ENCODE measurements around the gene PBX4. TPM values are rescaled to one million over a fixed set of nuclear protein-coding genes. Genes with fewer than 3 reads are reported as not detected.

The PBX4 gene
- total and polyA plus RNA-seq, 2 experiments from 2014 or later, result 2.6 to 4.1 TPM

- H3F3A ChIP-seq (replicated peaks; ENCODE audit: low read depth), result peaks cover 27% of the 10 kb centered on the region
- H3K4me3 ChIP-seq, result no peak overlapping the region
- H3K27me3 ChIP-seq (ENCODE audit: insufficient read depth), result 0 out of 2 replicates have a peak, but pooled peaks cover 3% of the 10 kb centered on the region
- Mint-ChIP-seq H3K4me1 (peaks cover 32% of the 10 kb centered on the region), H3K36me3 (ENCODE audit: low read depth) (peaks cover 21% of the 10 kb centered on the region), H3K27ac (0 out of 2 replicates have a peak overlapping the region, but pooled peaks have one; percentile 13), H3K27me3 (ENCODE audit: insufficient read depth, low read depth, poor library complexity) (peaks cover 22% of the 10 kb centered on the region), H3K4me3 (no peak overlapping the region; the same call in 2 of the 3 replicates), H3K9me3 (no peaks in the 10 kb centered on the region)
- H3K9me2 ChIP-seq (ENCODE audit: insufficient read depth), result no peaks in the 10 kb centered on the region
- TF ChIP-seq NANOG (IDR thresholded peaks at IDR 0.05; ENCODE audit: borderline replicate concordance) (no peak), CTCF (conservative IDR thresholded peaks at IDR 0.05; ENCODE audit: low read depth in 2 of 2) (peak; percentile 92 to 99), POLR2AphosphoS5 (IDR thresholded peaks at IDR 0.05; ENCODE audit: low read depth) (peak; percentile 54)
- H3K4me2 ChIP-seq, result peak overlapping the region; percentile 51; the same call in 1 of the 2 replicates
- no peaks in the 10 kb centered on the region; the same call in 1 of the 2 replicates for H4K20me1 ChIP-seq (replicated peaks; ENCODE audit: insufficient read depth)
- H3K4me1 ChIP-seq (ENCODE audit: insufficient read depth), result no peaks in the 10 kb centered on the region; the same call in 1 of the 2 replicates
- H3K79me2 ChIP-seq (replicated peaks; ENCODE audit: insufficient read depth), result no peaks in the 10 kb centered on the region
- peak; percentile 68 for ATAC-seq
- H3K27ac ChIP-seq (ENCODE audit: low read depth), result no peak overlapping the region
- H2AFZ ChIP-seq, result no peak overlapping the region
- peak; percentile 94 for DNase-seq (ENCODE audit: low spot score)
- no peaks in the 10 kb centered on the region for H3K36me3 ChIP-seq (ENCODE audit: insufficient read depth)
These were observed 86.3 kb downstream of the PBX4 start for GRCh38 chr19:19531951-19532805.

- H3K27ac ChIP-seq (ENCODE audit: low read depth), result no peak overlapping the region
- no peak overlapping the region for H3K4me2 ChIP-seq
- peaks cover 32% of the 10 kb centered on the region for H3K36me3 Mint-ChIP-seq (ENCODE audit: low read depth)
- H3K4me1 Mint-ChIP-seq, result peaks cover 42% of the 10 kb centered on the region
- H2AFZ ChIP-seq, result no peak overlapping the region
- H4K20me1 ChIP-seq (replicated peaks; ENCODE audit: insufficient read depth), result peaks cover under 1% of the 10 kb centered on the region; the same call in 1 of the 2 replicates
- no peaks in the 10 kb centered on the region for H3K79me2 ChIP-seq (replicated peaks; ENCODE audit: insufficient read depth)
- ATAC-seq (no peak), DNase-seq (ENCODE audit: low spot score) (no peak)
- H3K27me3 ChIP-seq (ENCODE audit: insufficient read depth), result 0 out of 2 replicates have a peak, but pooled peaks cover 3% of the 10 kb centered on the region
- H3K4me3 ChIP-seq, result no peak overlapping the region
- H3K4me3 Mint-ChIP-seq, result no peak overlapping the region; the same call in 2 of the 3 replicates
- no peaks in the 10 kb centered on the region for H3K36me3 ChIP-seq (ENCODE audit: insufficient read depth)
- H3K4me1 ChIP-seq (ENCODE audit: insufficient read depth), result peaks cover 5% of the 10 kb centered on the region; the same call in 1 of the 2 replicates
- no peak overlapping the region for H3K27ac Mint-ChIP-seq
- H3K9me3 Mint-ChIP-seq, result no peaks in the 10 kb centered on the region
- H3F3A ChIP-seq (replicated peaks; ENCODE audit: low read depth), result peaks cover 27% of the 10 kb centered on the region
- H3K9me2 ChIP-seq (ENCODE audit: insufficient read depth), result no peaks in the 10 kb centered on the region
- H3K27me3 Mint-ChIP-seq (ENCODE audit: insufficient read depth, low read depth, poor library complexity), result peaks cover 14% of the 10 kb centered on the region
- no peak for TF ChIP-seq STAT1 (IDR thresholded peaks at IDR 0.05; ENCODE audit: unreplicated experiment)
- TF ChIP-seq CTCF (conservative IDR thresholded peaks at IDR 0.05; ENCODE audit: low read depth in 2 of 2), result no peak
- no peak for TF ChIP-seq ZNF114 (CRISPR knock-in tag; IDR thresholded peaks at IDR 0.05)
- TF ChIP-seq REST (IDR thresholded peaks at IDR 0.05; ENCODE audit: unreplicated experiment), result no peak
- no peak for TF ChIP-seq ZNF331 (CRISPR knock-in tag; IDR thresholded peaks at IDR 0.05; ENCODE audit: low read depth)
- TF ChIP-seq NANOG (IDR thresholded peaks at IDR 0.05; ENCODE audit: borderline replicate concordance), result no peak
- TF ChIP-seq POLR2AphosphoS5 (IDR thresholded peaks at IDR 0.05; ENCODE audit: low read depth), result no peak
- no peak for TF ChIP-seq EZH2phosphoT487 (IDR thresholded peaks at IDR 0.05; ENCODE audit: unreplicated experiment)
- TF ChIP-seq ETS1 (IDR thresholded peaks at IDR 0.05), result no peak
These were observed 87.6 kb downstream of the PBX4 start for GRCh38 chr19:19530889-19531288.

Measured in GM23338 (cell line).